ENCODE results near the gene FGF1. TPM values are rescaled to one million over a fixed set of nuclear protein-coding genes. Genes with fewer than 3 reads are reported as not detected.

The FGF1 gene
- total RNA-seq, 2 experiments from 2014 or later = not detected

GRCh38 chr5:142584891-142585290 lies 101.0 kb downstream of the FGF1 start:
- H3K27me3 Mint-ChIP-seq = peaks cover 15% of the 10 kb centered on the region
- no peak overlapping the region for H3K27ac Mint-ChIP-seq
- no peak overlapping the region for H3K4me3 Mint-ChIP-seq
- no peaks in the 10 kb centered on the region for H3K9me3 Mint-ChIP-seq
- peaks cover 21% of the 10 kb centered on the region for H3K4me1 Mint-ChIP-seq
- no peak for DNase-seq
- no peaks in the 10 kb centered on the region for H3K36me3 Mint-ChIP-seq

- Mint-ChIP-seq H3K9me3 (peaks cover 9% of the 10 kb centered on the region), H3K4me1 (peaks cover 15% of the 10 kb centered on the region), H3K27ac (no peak overlapping the region), H3K27me3 (no peaks in the 10 kb centered on the region), H3K36me3 (peaks cover 7% of the 10 kb centered on the region), H3K4me3 (no peak overlapping the region)
- DNase-seq = no peak
These were observed 107.6 kb downstream of the FGF1 start for GRCh38 chr5:142578161-142578830.

- peaks cover 9% of the 10 kb centered on the region for H3K9me3 Mint-ChIP-seq
- H3K36me3 Mint-ChIP-seq = peaks cover 7% of the 10 kb centered on the region
- no peaks in the 10 kb centered on the region for H3K27me3 Mint-ChIP-seq
- no peak for DNase-seq
- no peak overlapping the region for H3K27ac Mint-ChIP-seq
- peaks cover 12% of the 10 kb centered on the region for H3K4me1 Mint-ChIP-seq
- H3K4me3 Mint-ChIP-seq = no peak overlapping the region
These were observed 109.1 kb downstream of the FGF1 start for GRCh38 chr5:142576804-142577203.

- DNase-seq = no peak
- no peak overlapping the region for H3K27ac Mint-ChIP-seq
- no peaks in the 10 kb centered on the region for H3K27me3 Mint-ChIP-seq
- peaks cover 7% of the 10 kb centered on the region for H3K36me3 Mint-ChIP-seq
- no peak overlapping the region for H3K4me3 Mint-ChIP-seq
- peaks cover 9% of the 10 kb centered on the region for H3K9me3 Mint-ChIP-seq
- peaks cover 8% of the 10 kb centered on the region for H3K4me1 Mint-ChIP-seq
These were observed 109.6 kb downstream of the FGF1 start for GRCh38 chr5:142576303-142576702.

- no peaks in the 10 kb centered on the region for H3K27me3 Mint-ChIP-seq
- no peak for DNase-seq
- no peaks in the 10 kb centered on the region for H3K9me3 Mint-ChIP-seq
- H3K36me3 Mint-ChIP-seq = no peaks in the 10 kb centered on the region
- no peak overlapping the region for H3K4me3 Mint-ChIP-seq
- H3K4me1 Mint-ChIP-seq = no peaks in the 10 kb centered on the region
- no peak overlapping the region for H3K27ac Mint-ChIP-seq
These were observed 113.9 kb downstream of the FGF1 start for GRCh38 chr5:142572006-142572405.

- Mint-ChIP-seq H3K4me3 (no peak overlapping the region), H3K36me3 (no peaks in the 10 kb centered on the region), H3K27me3 (no peaks in the 10 kb centered on the region), H3K9me3 (no peaks in the 10 kb centered on the region), H3K27ac (no peak overlapping the region), H3K4me1 (no peaks in the 10 kb centered on the region)
- no peak for DNase-seq
These were observed 114.5 kb downstream of the FGF1 start for GRCh38 chr5:142571371-142571770.

GRCh38 chr5:142569905-142570304 lies 116.0 kb downstream of the FGF1 start:
- H3K4me3 Mint-ChIP-seq = no peak overlapping the region
- H3K27ac Mint-ChIP-seq = no peak overlapping the region
- no peaks in the 10 kb centered on the region for H3K27me3 Mint-ChIP-seq
- no peak for DNase-seq
- H3K4me1 Mint-ChIP-seq = no peaks in the 10 kb centered on the region
- H3K9me3 Mint-ChIP-seq = no peaks in the 10 kb centered on the region
- no peaks in the 10 kb centered on the region for H3K36me3 Mint-ChIP-seq

- H3K36me3 Mint-ChIP-seq = no peaks in the 10 kb centered on the region
- no peak overlapping the region for H3K27ac Mint-ChIP-seq
- no peaks in the 10 kb centered on the region for H3K4me1 Mint-ChIP-seq
- no peak overlapping the region for H3K4me3 Mint-ChIP-seq
- no peak for DNase-seq
- H3K27me3 Mint-ChIP-seq = no peaks in the 10 kb centered on the region
- H3K9me3 Mint-ChIP-seq = no peaks in the 10 kb centered on the region
These were observed 116.9 kb downstream of the FGF1 start for GRCh38 chr5:142568996-142569335.

- H3K9me3 Mint-ChIP-seq = no peaks in the 10 kb centered on the region
- H3K27ac Mint-ChIP-seq = no peak overlapping the region
- no peaks in the 10 kb centered on the region for H3K36me3 Mint-ChIP-seq
- H3K4me1 Mint-ChIP-seq = no peaks in the 10 kb centered on the region
- DNase-seq = no peak
- no peaks in the 10 kb centered on the region for H3K27me3 Mint-ChIP-seq
- H3K4me3 Mint-ChIP-seq = no peak overlapping the region
These were observed 117.5 kb downstream of the FGF1 start for GRCh38 chr5:142568283-142568995.

- H3K4me1 Mint-ChIP-seq = no peaks in the 10 kb centered on the region
- no peaks in the 10 kb centered on the region for H3K36me3 Mint-ChIP-seq
- H3K27ac Mint-ChIP-seq = no peak overlapping the region
- no peak overlapping the region for H3K4me3 Mint-ChIP-seq
- no peaks in the 10 kb centered on the region for H3K27me3 Mint-ChIP-seq
- no peaks in the 10 kb centered on the region for H3K9me3 Mint-ChIP-seq
- DNase-seq = no peak
These were observed 124.3 kb downstream of the FGF1 start for GRCh38 chr5:142561486-142562097.

- H3K27me3 Mint-ChIP-seq = no peaks in the 10 kb centered on the region
- no peak overlapping the region for H3K4me3 Mint-ChIP-seq
These were observed 124.9 kb downstream of the FGF1 start for GRCh38 chr5:142561029-142561428.

GRCh38 chr5:142552107-142552506 lies 133.8 kb downstream of the FGF1 start:
- H3K4me1 Mint-ChIP-seq = peaks cover 11% of the 10 kb centered on the region
- H3K27ac Mint-ChIP-seq = no peak overlapping the region
- H3K36me3 Mint-ChIP-seq = no peaks in the 10 kb centered on the region
- no peak for DNase-seq
- peaks cover 48% of the 10 kb centered on the region for H3K27me3 Mint-ChIP-seq
- no peak overlapping the region for H3K4me3 Mint-ChIP-seq
- no peaks in the 10 kb centered on the region for H3K9me3 Mint-ChIP-seq

More at GRCh38 chr5:142561029-142561428, 124.9 kb downstream of the FGF1 start:
- H3K36me3 Mint-ChIP-seq = no peaks in the 10 kb centered on the region
- no peaks in the 10 kb centered on the region for H3K4me1 Mint-ChIP-seq
- H3K9me3 Mint-ChIP-seq = no peaks in the 10 kb centered on the region
- no peak for DNase-seq
- H3K27ac Mint-ChIP-seq = no peak overlapping the region

GRCh38 chr5:142551338-142552067 lies 134.4 kb downstream of the FGF1 start:
- H3K9me3 Mint-ChIP-seq = no peaks in the 10 kb centered on the region
- DNase-seq = no peak
- no peaks in the 10 kb centered on the region for H3K36me3 Mint-ChIP-seq
- H3K4me3 Mint-ChIP-seq = no peak overlapping the region
- H3K4me1 Mint-ChIP-seq = peaks cover 11% of the 10 kb centered on the region
- peaks cover 48% of the 10 kb centered on the region for H3K27me3 Mint-ChIP-seq
- no peak overlapping the region for H3K27ac Mint-ChIP-seq

GRCh38 chr5:142550471-142550870 lies 135.4 kb downstream of the FGF1 start:
- peaks cover 48% of the 10 kb centered on the region for H3K27me3 Mint-ChIP-seq
- no peak overlapping the region for H3K27ac Mint-ChIP-seq
- peaks cover 11% of the 10 kb centered on the region for H3K4me1 Mint-ChIP-seq
- H3K36me3 Mint-ChIP-seq = no peaks in the 10 kb centered on the region
- no peak for DNase-seq
- no peaks in the 10 kb centered on the region for H3K9me3 Mint-ChIP-seq
- no peak overlapping the region for H3K4me3 Mint-ChIP-seq

GRCh38 chr5:142549834-142550233 lies 136.1 kb downstream of the FGF1 start:
- H3K4me1 Mint-ChIP-seq = peaks cover 11% of the 10 kb centered on the region
- H3K27me3 Mint-ChIP-seq = peaks cover 48% of the 10 kb centered on the region
- H3K9me3 Mint-ChIP-seq = no peaks in the 10 kb centered on the region
- DNase-seq = no peak
- no peak overlapping the region for H3K4me3 Mint-ChIP-seq
- no peak overlapping the region for H3K27ac Mint-ChIP-seq
- no peaks in the 10 kb centered on the region for H3K36me3 Mint-ChIP-seq

All from activated naive CD8-positive, alpha-beta T cell treated with anti-CD3 and anti-CD28 coated beads for 36 hours (primary cell).